Measurements from ENCODE around the gene NTM.

NTM gene

GRCh38 chr11:131980888-131981668 is 610.7 kb downstream of the NTM start:
- H3K9me3 Mint-ChIP-seq, result peaks cover 8% of the 10 kb centered on the region
- H3K27me3 Mint-ChIP-seq, result peaks cover 3% of the 10 kb centered on the region
- H3K4me3 Mint-ChIP-seq, result no peak overlapping the region
- H3K27ac Mint-ChIP-seq, result no peak overlapping the region
- no peaks in the 10 kb centered on the region for H3K36me3 Mint-ChIP-seq (ENCODE audit: low read depth)
- H3K4me1 Mint-ChIP-seq (ENCODE audit: low read depth), result no peaks in the 10 kb centered on the region

- H3K9me3 Mint-ChIP-seq, result peaks cover 8% of the 10 kb centered on the region
- no peaks in the 10 kb centered on the region for H3K36me3 Mint-ChIP-seq (ENCODE audit: low read depth)
- no peak overlapping the region for H3K4me3 Mint-ChIP-seq
- H3K27me3 Mint-ChIP-seq, result no peaks in the 10 kb centered on the region
- H3K27ac Mint-ChIP-seq, result no peak overlapping the region
- no peaks in the 10 kb centered on the region for H3K4me1 Mint-ChIP-seq (ENCODE audit: low read depth)
Observed at GRCh38 chr11:131982154-131982553, 611.7 kb downstream of the NTM start.

- no peak overlapping the region for H3K27ac Mint-ChIP-seq
- H3K4me3 Mint-ChIP-seq, result no peak overlapping the region
- H3K36me3 Mint-ChIP-seq (ENCODE audit: low read depth), result no peaks in the 10 kb centered on the region
- H3K9me3 Mint-ChIP-seq, result peaks cover 13% of the 10 kb centered on the region
- H3K4me1 Mint-ChIP-seq (ENCODE audit: low read depth), result no peaks in the 10 kb centered on the region
- no peaks in the 10 kb centered on the region for H3K27me3 Mint-ChIP-seq
Observed at GRCh38 chr11:131985846-131986301, 615.5 kb downstream of the NTM start.

- Mint-ChIP-seq H3K9me3 (peaks cover 10% of the 10 kb centered on the region), H3K4me3 (no peak overlapping the region), H3K27me3 (no peaks in the 10 kb centered on the region), H3K4me1 (ENCODE audit: low read depth) (no peaks in the 10 kb centered on the region), H3K27ac (no peak overlapping the region), H3K36me3 (ENCODE audit: low read depth) (no peaks in the 10 kb centered on the region)
Observed at GRCh38 chr11:131987703-131988102, 617.3 kb downstream of the NTM start.

GRCh38 chr11:131991606-131992005 is 621.2 kb downstream of the NTM start:
- H3K27me3 Mint-ChIP-seq, result no peaks in the 10 kb centered on the region
- H3K9me3 Mint-ChIP-seq, result peaks cover 8% of the 10 kb centered on the region
- H3K36me3 Mint-ChIP-seq (ENCODE audit: low read depth), result no peaks in the 10 kb centered on the region
- no peaks in the 10 kb centered on the region for H3K4me1 Mint-ChIP-seq (ENCODE audit: low read depth)
- H3K4me3 Mint-ChIP-seq, result no peak overlapping the region
- no peak overlapping the region for H3K27ac Mint-ChIP-seq

- no peaks in the 10 kb centered on the region for H3K27me3 Mint-ChIP-seq
- peaks cover 16% of the 10 kb centered on the region for H3K9me3 Mint-ChIP-seq
- no peak overlapping the region for H3K4me3 Mint-ChIP-seq
- no peak overlapping the region for H3K27ac Mint-ChIP-seq
- no peaks in the 10 kb centered on the region for H3K4me1 Mint-ChIP-seq (ENCODE audit: low read depth)
- no peaks in the 10 kb centered on the region for H3K36me3 Mint-ChIP-seq (ENCODE audit: low read depth)
Observed at GRCh38 chr11:131993246-131993645, 622.8 kb downstream of the NTM start.

GRCh38 chr11:131998020-131998419 is 627.6 kb downstream of the NTM start:
- H3K4me1 Mint-ChIP-seq (ENCODE audit: low read depth), result no peaks in the 10 kb centered on the region
- peaks cover 11% of the 10 kb centered on the region for H3K9me3 Mint-ChIP-seq
- no peak overlapping the region for H3K27ac Mint-ChIP-seq

GRCh38 chr11:131999084-131999483 is 628.7 kb downstream of the NTM start:
- Mint-ChIP-seq H3K27me3 (no peaks in the 10 kb centered on the region), H3K27ac (no peak overlapping the region), H3K4me1 (ENCODE audit: low read depth) (no peaks in the 10 kb centered on the region), H3K9me3 (peaks cover 11% of the 10 kb centered on the region), H3K36me3 (ENCODE audit: low read depth) (no peaks in the 10 kb centered on the region), H3K4me3 (no peak overlapping the region)

More at GRCh38 chr11:131998020-131998419, 627.6 kb downstream of the NTM start:
- H3K36me3 Mint-ChIP-seq (ENCODE audit: low read depth), result no peaks in the 10 kb centered on the region
- H3K27me3 Mint-ChIP-seq, result no peaks in the 10 kb centered on the region
- H3K4me3 Mint-ChIP-seq, result no peak overlapping the region

GRCh38 chr11:131999955-132000354 is 629.5 kb downstream of the NTM start:
- Mint-ChIP-seq H3K27me3 (no peaks in the 10 kb centered on the region), H3K36me3 (ENCODE audit: low read depth) (no peaks in the 10 kb centered on the region), H3K4me1 (ENCODE audit: low read depth) (no peaks in the 10 kb centered on the region), H3K9me3 (peaks cover 20% of the 10 kb centered on the region), H3K27ac (no peak overlapping the region), H3K4me3 (no peak overlapping the region)

- H3K27me3 Mint-ChIP-seq, result no peaks in the 10 kb centered on the region
Observed at GRCh38 chr11:132005887-132006286, 635.5 kb downstream of the NTM start.

GRCh38 chr11:132006884-132007580 is 636.6 kb downstream of the NTM start:
- no peak overlapping the region for H3K4me3 Mint-ChIP-seq
- H3K27me3 Mint-ChIP-seq, result no peaks in the 10 kb centered on the region
- H3K27ac Mint-ChIP-seq, result no peak overlapping the region
- no peaks in the 10 kb centered on the region for H3K4me1 Mint-ChIP-seq (ENCODE audit: low read depth)
- peaks cover 10% of the 10 kb centered on the region for H3K9me3 Mint-ChIP-seq
- H3K36me3 Mint-ChIP-seq (ENCODE audit: low read depth), result no peaks in the 10 kb centered on the region

More at GRCh38 chr11:132005887-132006286, 635.5 kb downstream of the NTM start:
- Mint-ChIP-seq H3K9me3 (peaks cover 10% of the 10 kb centered on the region), H3K4me3 (no peak overlapping the region), H3K27ac (no peak overlapping the region), H3K4me1 (ENCODE audit: low read depth) (no peaks in the 10 kb centered on the region), H3K36me3 (ENCODE audit: low read depth) (no peaks in the 10 kb centered on the region)

GRCh38 chr11:132008226-132008625 is 637.8 kb downstream of the NTM start:
- H3K27me3 Mint-ChIP-seq, result no peaks in the 10 kb centered on the region
- no peaks in the 10 kb centered on the region for H3K4me1 Mint-ChIP-seq (ENCODE audit: low read depth)
- peaks cover 14% of the 10 kb centered on the region for H3K9me3 Mint-ChIP-seq
- H3K27ac Mint-ChIP-seq, result no peak overlapping the region
- H3K4me3 Mint-ChIP-seq, result no peak overlapping the region
- no peaks in the 10 kb centered on the region for H3K36me3 Mint-ChIP-seq (ENCODE audit: low read depth)

- H3K36me3 Mint-ChIP-seq (ENCODE audit: low read depth), result no peaks in the 10 kb centered on the region
- H3K27ac Mint-ChIP-seq, result no peak overlapping the region
- no peak overlapping the region for H3K4me3 Mint-ChIP-seq
- H3K9me3 Mint-ChIP-seq, result peaks cover 14% of the 10 kb centered on the region
- no peaks in the 10 kb centered on the region for H3K27me3 Mint-ChIP-seq
- H3K4me1 Mint-ChIP-seq (ENCODE audit: low read depth), result no peaks in the 10 kb centered on the region
Observed at GRCh38 chr11:132008872-132009271, 638.5 kb downstream of the NTM start.

GRCh38 chr11:132020001-132020400 is 649.6 kb downstream of the NTM start:
- no peak overlapping the region for H3K4me3 Mint-ChIP-seq
- no peaks in the 10 kb centered on the region for H3K36me3 Mint-ChIP-seq (ENCODE audit: low read depth)
- H3K27ac Mint-ChIP-seq, result no peak overlapping the region
- H3K9me3 Mint-ChIP-seq, result peaks cover 12% of the 10 kb centered on the region
- no peaks in the 10 kb centered on the region for H3K27me3 Mint-ChIP-seq
- no peaks in the 10 kb centered on the region for H3K4me1 Mint-ChIP-seq (ENCODE audit: low read depth)

- peaks cover 9% of the 10 kb centered on the region for H3K9me3 Mint-ChIP-seq
- H3K4me3 Mint-ChIP-seq, result no peak overlapping the region
- no peak overlapping the region for H3K27ac Mint-ChIP-seq
- H3K27me3 Mint-ChIP-seq, result no peaks in the 10 kb centered on the region
- no peaks in the 10 kb centered on the region for H3K36me3 Mint-ChIP-seq (ENCODE audit: low read depth)
- no peaks in the 10 kb centered on the region for H3K4me1 Mint-ChIP-seq (ENCODE audit: low read depth)
Observed at GRCh38 chr11:132022285-132022684, 651.9 kb downstream of the NTM start.
